Lung microvascular endothelial cell (primary cell): ENCODE measurements around the gene KIAA1143. TPM values are rescaled to one million over a fixed set of nuclear protein-coding genes. Genes with fewer than 3 reads are reported as not detected.

Source experiments
- total RNA-seq: library from RNA; depleted of rRNA; stranded (reverse); fragments of >200 nt; gene quantifications from 2 replicates; pipeline ENCODE4 v1.2.1, GENCODE V29; 2014

The KIAA1143 gene
- total RNA-seq, 1 donor from 2014 or later, result 14.1 TPM

Other genes starting within 250 kb of the KIAA1143 start
- gene ZKSCAN7, start 206.4 kb downstream of the KIAA1143 start, total RNA-seq, result 0.87 and 1.2 TPM in 2 replicates
- 0.22 and 1.4 TPM in 2 replicates for gene ZNF660, start 176.7 kb downstream of the KIAA1143 start, total RNA-seq
- 6.0 and 6.1 TPM in 2 replicates for gene ZNF197, start 136.6 kb downstream of the KIAA1143 start, total RNA-seq
- 9.4 and 14.3 TPM in 2 replicates for gene ZNF35, start 112.9 kb downstream of the KIAA1143 start, total RNA-seq
- 2.0 and 2.6 TPM in 2 replicates for gene ZNF502, start 49.0 kb downstream of the KIAA1143 start, total RNA-seq
- gene ZNF501, start 32.0 kb downstream of the KIAA1143 start, total RNA-seq, result 2.4 and 3.4 TPM in 2 replicates
- gene KIF15, start 175 bp upstream of the KIAA1143 start, total RNA-seq, result 1.6 and 4.8 TPM in 2 replicates
- 8.5 and 9.5 TPM in 2 replicates for gene TMEM42, start 100.3 kb upstream of the KIAA1143 start, total RNA-seq
- under 0.01 TPM in 1 of 2 replicates, not detected in the other for gene TGM4, start 113.0 kb upstream of the KIAA1143 start, total RNA-seq
- 57.1 and 61.5 TPM in 2 replicates for gene ZDHHC3, start 214.6 kb upstream of the KIAA1143 start, total RNA-seq
- gene EXOSC7, start 214.6 kb upstream of the KIAA1143 start, total RNA-seq, result 23.8 and 25.6 TPM in 2 replicates